Transverse colon (tissue), 4 donors: ENCODE results near the gene PHETA2. TPM values are rescaled to one million over a fixed set of nuclear protein-coding genes. Genes with fewer than 3 reads are reported as not detected.

Experiments
- DNase-seq: peaks from one replicate; pipeline ENCODE4 v3.0.0-alpha.2; 2019
- H3K27ac ChIP-seq, 4 donors: fragments of 200-600 bp; sonication (generic); 2 replicates each; pipeline ENCODE4 v1.5.1; 2016 to 2018; ENCODE audit warnings: inconsistent platforms in 4 of 4
- H3K27me3 ChIP-seq: fragments of 200-600 bp; sonication (generic); 2 replicates; pipeline ENCODE4 v1.5.1; 2017; ENCODE audit warnings: inconsistent platforms
- H3K36me3 ChIP-seq, 4 donors: fragments of 200-600 bp; sonication (generic); 2 replicates each; pipeline ENCODE4 v1.5.1; 2017 to 2019; ENCODE audit warnings: inconsistent platforms in 4 of 4
- H3K4me1 ChIP-seq, 4 donors: fragments of 200-600 bp; sonication (generic); 2 replicates each; pipeline ENCODE4 v1.5.1; 2017 to 2020; ENCODE audit warnings: inconsistent platforms in 4 of 4
- H3K4me3 ChIP-seq, 4 donors: fragments of 200-600 bp; sonication (generic); 1 replicate in 1 of 4; 2 replicates in 3 of 4; pipeline versions ENCODE4 v1.5.1 to v1.6.1; 2017 to 2019; ENCODE audit warnings: inconsistent platforms in 4 of 4
- H3K9me3 ChIP-seq, 2 donors: fragments of 200-600 bp; sonication (generic); 2 replicates each; pipeline ENCODE4 v1.5.1; 2017 to 2019; ENCODE audit warnings: inconsistent platforms in 2 of 2
- CTCF ChIP-seq, 5 experiments: fragments of 200-600 bp in 3 of 5; fragments of 450-650 bp in 2 of 5; sonication (generic) in 3 of 5; IDR thresholded peaks; 1 replicate in 2 of 5; 2 replicates in 3 of 5; pipeline ENCODE4 v1.5.1; 2016 to 2017; ENCODE audit warnings: antibody characterized with exemption in 5 of 5, inconsistent platforms in 3 of 5, mild to moderate bottlenecking in 2 of 5, moderate library complexity in 1 of 5
- EP300 ChIP-seq: sonication (generic); formaldehyde crosslinking; IDR thresholded peaks from one replicate; pipeline ENCODE4 v1.6.1; 2017; ENCODE audit warnings: antibody characterized with exemption, low read depth
- POLR2A ChIP-seq: fragments of 450-650 bp; IDR thresholded peaks from one replicate; pipeline ENCODE4 v1.6.1; 2016; ENCODE audit warnings: antibody characterized with exemption, mild to moderate bottlenecking, moderate library complexity
- POLR2AphosphoS5 ChIP-seq, 3 donors: sonication (generic); formaldehyde crosslinking; IDR thresholded peaks; one replicate each; pipeline ENCODE4 v1.6.1; 2016; ENCODE audit warnings: antibody characterized with exemption in 3 of 3
- WGBS, 2 donors: methylation state at CpG; one replicate each; pipeline ENCODE4 v1.1.5; 2018; ENCODE audit warnings: low coverage in 1 of 2; 5-methylcytosine and 5-hydroxymethylcytosine counted together
- in situ Hi-C, 4 donors: fragments of 200-750 bp; cut with MboI; loops; one replicate each; pipeline versions ENCODE4 v1.15.0 to v1.15.1; 2017; ENCODE audit warnings: low sequenced_read_pairs in 3 of 4, low pct_ligation_motif_present in 1 of 4, low pct_unique_long_range_greater_than_20kb in 1 of 4
- intact Hi-C: fragments of 100-400 bp; cut with DNase I; formaldehyde crosslinking; loops from one replicate; pipeline ENCODE4 v1.15.1; 2023; ENCODE audit warnings: low total_unique reads
- total RNA-seq, 4 donors: library from RNA; depleted of rRNA; stranded (reverse); fragments of >200 nt; gene quantifications; one replicate each; pipeline ENCODE4 v1.1.0, GENCODE V29; 2016

Gene PHETA2
- total RNA-seq, 4 donors from 2014 or later = 6.4 to 17.6 (median 12.7) TPM

DNA sequence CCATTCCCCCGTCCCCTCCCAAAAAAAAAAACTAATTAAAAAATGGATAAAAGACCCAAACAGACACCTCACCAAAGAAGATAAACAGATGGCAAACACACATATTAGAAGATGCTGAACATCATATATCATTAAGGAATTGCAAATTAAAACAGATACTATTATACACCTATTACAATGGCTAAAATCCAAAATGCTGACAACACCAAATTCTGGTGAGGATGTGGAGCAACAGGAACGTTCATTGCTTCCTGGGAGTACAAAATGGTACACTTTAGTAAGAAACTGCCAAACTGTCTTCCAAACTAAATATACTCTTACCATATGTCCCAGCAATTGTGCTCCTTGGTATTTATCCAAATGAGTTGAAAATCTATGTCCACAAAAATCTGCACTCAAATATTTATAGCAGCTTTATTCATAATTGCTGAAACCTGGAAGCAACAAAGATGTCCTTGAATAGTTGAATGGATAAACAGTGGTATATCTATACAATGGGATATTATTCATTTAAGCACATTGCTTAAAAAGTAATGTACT, 23.3 kb upstream of the PHETA2 start:
- H3K27ac ChIP-seq = no peak overlapping the region
- intact Hi-C loops = no loop called here
- H3K4me1 ChIP-seq = no peaks in the 10 kb centered on the region
- no peak for TF ChIP-seq POLR2A
- TF ChIP-seq POLR2AphosphoS5 (IDR thresholded peaks at IDR 0.05) = no peak
- TF ChIP-seq CTCF (IDR thresholded peaks at IDR 0.05) = no peak
- TF ChIP-seq EP300 = no peak
- in situ Hi-C loops = no loop called here
- WGBS, 2 donors = 75 to 100% methylated on average over 1 to 2 of the region's 2 CpGs
- no peak for DNase-seq
- H3K27me3 ChIP-seq = no peaks in the 10 kb centered on the region
- H3K4me3 ChIP-seq = no peak overlapping the region
- H3K9me3 ChIP-seq = no peaks in the 10 kb centered on the region
- H3K36me3 ChIP-seq = no peaks in the 10 kb centered on the region

GRCh38 chr22:42052765-42053164, 21.3 kb upstream of the PHETA2 start:
- H3K9me3 ChIP-seq = peaks cover 11 to 15% of the 10 kb centered on the region in 2 donors
- TF ChIP-seq EP300 = no peak
- no peak for TF ChIP-seq POLR2A
- TF ChIP-seq POLR2AphosphoS5 (IDR thresholded peaks at IDR 0.05) = no peak
- no peak for TF ChIP-seq CTCF (IDR thresholded peaks at IDR 0.05)
- H3K27ac ChIP-seq = no peak overlapping the region
- WGBS, 2 donors = 69 to 88% methylated on average over 2 to 3 of the region's 3 CpGs
- no peak for DNase-seq
- peaks cover 0 to 5% (median 0%) of the 10 kb centered on the region in 4 donors for H3K36me3 ChIP-seq
- H3K27me3 ChIP-seq = no peaks in the 10 kb centered on the region
- intact Hi-C loops = no loop called here
- H3K4me3 ChIP-seq = no peak overlapping the region
- in situ Hi-C loops = no loop called here
- H3K4me1 ChIP-seq = no peaks in the 10 kb centered on the region

GRCh38 chr22:42056757-42057511, 17.1 kb upstream of the PHETA2 start:
- intact Hi-C loops (no loop called here), in situ Hi-C loops (no loop called here)
- TF ChIP-seq CTCF (IDR thresholded peaks at IDR 0.05) (no peak), EP300 (no peak), POLR2A (no peak), POLR2AphosphoS5 (IDR thresholded peaks at IDR 0.05) (no peak)
- no peak for DNase-seq
- H3K4me1 ChIP-seq = no peaks in the 10 kb centered on the region
- H3K4me3 ChIP-seq = no peak overlapping the region
- no peaks in the 10 kb centered on the region for H3K27me3 ChIP-seq
- peaks cover 0 to 25% (median 11%) of the 10 kb centered on the region in 4 donors for H3K36me3 ChIP-seq
- WGBS, 2 donors = 92 to 100% methylated on average over 1 of the region's 1 CpG
- H3K27ac ChIP-seq = no peak overlapping the region
- H3K9me3 ChIP-seq = peaks cover 11 to 15% of the 10 kb centered on the region in 2 donors

DNA sequence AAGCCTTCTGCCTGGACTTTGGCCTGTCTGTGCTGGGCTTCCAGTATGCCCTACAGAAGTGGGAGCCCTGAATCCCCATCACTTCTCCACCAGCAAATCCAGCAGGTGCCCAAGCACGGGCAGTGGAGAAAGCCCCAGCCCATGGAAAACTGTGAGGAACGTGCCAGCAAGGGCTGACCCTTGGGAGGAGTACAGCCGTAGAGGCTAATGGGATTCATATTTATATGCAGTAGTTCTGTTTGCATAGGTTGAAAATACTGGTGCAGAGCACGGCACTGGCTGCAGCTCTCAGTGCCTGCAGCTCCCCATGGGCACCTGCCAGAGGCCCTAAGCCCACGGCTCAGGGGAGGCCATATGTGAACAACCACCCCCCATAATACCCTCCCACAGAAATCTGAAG, 13.6 kb upstream of the PHETA2 start:
- WGBS, 2 donors = 94% methylated on average over 5 of the region's 5 CpGs; no CpG with 5 or more reads in 1 of the 2 donors
- TF ChIP-seq POLR2AphosphoS5 (IDR thresholded peaks at IDR 0.05) (no peak), EP300 (no peak), CTCF (IDR thresholded peaks at IDR 0.05) (no peak), POLR2A (no peak)
- Histone ChIP-seq H3K27ac (no peak overlapping the region), H3K27me3 (no peaks in the 10 kb centered on the region), H3K4me1 (peaks cover 0 to 7% (median 0%) of the 10 kb centered on the region in 4 donors), H3K4me3 (no peak overlapping the region), H3K9me3 (peaks cover 11 to 15% of the 10 kb centered on the region in 2 donors), H3K36me3 (peaks cover 0 to 31% (median 15%) of the 10 kb centered on the region in 4 donors)
- intact Hi-C loops (no loop called here), in situ Hi-C loops (no loop called here)
- DNase-seq = no peak
